H9 (cell line): ENCODE measurements around the gene VPS13A. TPM values are rescaled to one million over a fixed set of nuclear protein-coding genes. Genes with fewer than 3 reads are reported as not detected.

Source experiments
- DNase-seq: peaks from one replicate; pipeline ENCODE4 v3.0.0-alpha.2; 2017
- H2AFZ ChIP-seq: one replicate; pipeline ENCODE4 v1.6.1; 2013; ENCODE audit warnings: mild to moderate bottlenecking, low read length, control low read depth, moderate library complexity
- H2AK5ac ChIP-seq: 2 replicates; pipeline ENCODE4 v1.6.1; 2013; ENCODE audit warnings: low read length, control low read depth, mixed read lengths; ENCODE audit not compliant: insufficient read length
- H2BK120ac ChIP-seq: one replicate; pipeline ENCODE4 v1.6.1; 2013; ENCODE audit warnings: low read depth, mild to moderate bottlenecking, low read length, control low read depth, inconsistent platforms; ENCODE audit not compliant: poor library complexity, severe bottlenecking
- H2BK12ac ChIP-seq: 2 replicates; pipeline ENCODE4 v1.6.1; 2013; ENCODE audit warnings: low read length, control low read depth, mixed read lengths, low read depth; ENCODE audit not compliant: insufficient read length
- H2BK15ac ChIP-seq: 2 replicates; pipeline ENCODE4 v1.6.1; 2013; ENCODE audit warnings: low read depth, low read length, control low read depth
- H2BK20ac ChIP-seq: one replicate; pipeline ENCODE4 v1.6.1; 2013; ENCODE audit warnings: low read depth, mild to moderate bottlenecking, low read length, control low read depth, inconsistent platforms; ENCODE audit not compliant: poor library complexity, severe bottlenecking
- H2BK5ac ChIP-seq: 2 replicates; pipeline ENCODE4 v1.6.1; 2013; ENCODE audit warnings: low read length, control low read depth, mixed read lengths; ENCODE audit not compliant: insufficient read length
- H3K14ac ChIP-seq: 2 replicates; pipeline ENCODE4 v1.6.1; 2013; ENCODE audit warnings: low read length, control low read depth; ENCODE audit not compliant: insufficient read depth
- H3K18ac ChIP-seq: 2 replicates; pipeline ENCODE4 v1.6.1; 2013; ENCODE audit warnings: low read depth, mild to moderate bottlenecking, mixed read lengths, low read length, control low read depth; ENCODE audit not compliant: insufficient read length
- H3K23ac ChIP-seq: 2 replicates; pipeline ENCODE4 v1.6.1; 2013; ENCODE audit warnings: low read length, control low read depth, mixed read lengths, low read depth; ENCODE audit not compliant: insufficient read length
- H3K23me2 ChIP-seq: 2 replicates; pipeline ENCODE4 v1.6.1; 2013; ENCODE audit warnings: low read depth, mild to moderate bottlenecking, mixed read lengths, low read length, control low read depth; ENCODE audit not compliant: insufficient read length, poor library complexity, severe bottlenecking
- H3K27ac ChIP-seq: 2 replicates; pipeline ENCODE4 v1.5.1; 2013; ENCODE audit warnings: low read length, control low read depth, mixed read lengths, low read depth; ENCODE audit not compliant: insufficient read length
- H3K27me3 ChIP-seq: 2 replicates; pipeline ENCODE4 v1.6.1; 2013; ENCODE audit warnings: low read length, control low read depth, inconsistent platforms; ENCODE audit not compliant: insufficient read depth
- H3K4ac ChIP-seq: 2 replicates; pipeline ENCODE4 v1.6.1; 2013; ENCODE audit warnings: low read depth, mild to moderate bottlenecking, control low read depth, inconsistent platforms, low read length, moderate library complexity
- H3K4me1 ChIP-seq: 2 replicates; pipeline ENCODE4 v1.6.1; 2013; ENCODE audit warnings: low read length, control low read depth, inconsistent platforms; ENCODE audit not compliant: insufficient read depth
- H3K4me2 ChIP-seq: 2 replicates; pipeline ENCODE4 v1.6.1; 2013; ENCODE audit warnings: low read length, control low read depth, mixed read lengths; ENCODE audit not compliant: insufficient read length, insufficient read depth
- H3K56ac ChIP-seq: 2 replicates; pipeline ENCODE4 v1.6.1; 2013; ENCODE audit warnings: low read depth, mild to moderate bottlenecking, mixed read lengths, low read length, control low read depth; ENCODE audit not compliant: insufficient read length
- H3K79me1 ChIP-seq: 2 replicates; pipeline ENCODE4 v1.6.1; 2013; ENCODE audit warnings: low read depth, mild to moderate bottlenecking, moderate library complexity, low read length, control low read depth, inconsistent platforms; ENCODE audit not compliant: insufficient read depth, poor library complexity, severe bottlenecking
- H3K79me2 ChIP-seq: 2 replicates; pipeline ENCODE4 v1.6.1; 2013; ENCODE audit warnings: low read length, control low read depth, inconsistent platforms; ENCODE audit not compliant: insufficient read depth
- H3K9ac ChIP-seq: 2 replicates; pipeline ENCODE4 v1.6.1; 2013; ENCODE audit warnings: low read length, control low read depth, mixed read lengths; ENCODE audit not compliant: insufficient read length; ENCODE audit errors: extremely low read depth
- H3K9me3 ChIP-seq: one replicate; pipeline ENCODE4 v1.6.1; 2013; ENCODE audit warnings: low read depth, low read length, inconsistent platforms; ENCODE audit not compliant: control insufficient read depth
- H3T11ph ChIP-seq: one replicate; pipeline ENCODE4 v1.6.1; 2013; ENCODE audit warnings: mild to moderate bottlenecking, low read length, control low read depth, inconsistent platforms
- H4K20me1 ChIP-seq: one replicate; pipeline ENCODE4 v1.6.1; 2013; ENCODE audit not compliant: control insufficient read depth, insufficient read length, insufficient read depth
- H4K5ac ChIP-seq: 2 replicates; pipeline ENCODE4 v1.6.1; 2013; ENCODE audit warnings: low read depth, mild to moderate bottlenecking, mixed read lengths, low read length, control low read depth; ENCODE audit not compliant: insufficient read length
- H4K8ac ChIP-seq: replicated peaks from 2 replicates; pipeline ENCODE4 v1.6.1; 2013; ENCODE audit warnings: low read length, control low read depth, mixed read lengths, low read depth; ENCODE audit not compliant: insufficient read length
- H4K91ac ChIP-seq: 2 replicates; pipeline ENCODE4 v1.6.1; 2013; ENCODE audit warnings: low read depth, mild to moderate bottlenecking, moderate library complexity, mixed read lengths, low read length, control low read depth; ENCODE audit not compliant: insufficient read length
- H3K27ac Mint-ChIP-seq, 3 experiments: 2 replicates in 2 of 3; 3 replicates in 1 of 3; pipeline ENCODE4 v1.8.0; 2020 to 2021; ENCODE audit warnings: mixed read lengths in 3 of 3, mild to moderate bottlenecking in 1 of 3, moderate library complexity in 1 of 3
- H3K27me3 Mint-ChIP-seq: 2 replicates; pipeline ENCODE4 v1.8.0; 2021; ENCODE audit warnings: low read depth, mild to moderate bottlenecking, moderate library complexity, mixed read lengths
- H3K36me3 Mint-ChIP-seq, 3 experiments: 2 replicates in 2 of 3; 3 replicates in 1 of 3; pipeline ENCODE4 v1.8.0; 2020 to 2021; ENCODE audit warnings: low read depth in 3 of 3, mixed read lengths in 3 of 3; ENCODE audit not compliant: insufficient read depth in 1 of 3
- H3K4me1 Mint-ChIP-seq, 2 experiments: 2 replicates each; pipeline ENCODE4 v1.8.0; 2020; ENCODE audit warnings: mixed read lengths in 2 of 2
- H3K4me3 Mint-ChIP-seq, 2 experiments: 2 replicates in 1 of 2; 3 replicates in 1 of 2; pipeline ENCODE4 v1.8.0; 2020 to 2021; ENCODE audit warnings: mild to moderate bottlenecking in 2 of 2, mixed read lengths in 2 of 2, moderate library complexity in 1 of 2
- H3K9me3 Mint-ChIP-seq, 2 experiments: 2 replicates in 1 of 2; 3 replicates in 1 of 2; pipeline ENCODE4 v1.8.0; 2020; ENCODE audit warnings: mild to moderate bottlenecking in 2 of 2, mixed read lengths in 2 of 2, moderate library complexity in 1 of 2
- WGBS: extraction: QIAGEN DNeasy Blood & Tissue Kit; methylation state at CpG from one replicate; pipeline ENCODE4 v1.1.7; 2013; ENCODE audit warnings: missing lambda C conversion rate, low lambda C conversion rate, mixed read lengths; ENCODE audit not compliant: insufficient read length; ENCODE audit errors: extremely low coverage; 5-methylcytosine and 5-hydroxymethylcytosine counted together
- total RNA-seq: library from RNA; stranded (reverse); gene quantifications from 2 replicates; pipeline ENCODE4 v1.2.1, GENCODE V29; 2021
- TF ChIP-seq, protein P1 (sequence below): fragments of 200-600 bp; sonication (generic); conservative IDR thresholded peaks from 3 replicates; pipeline ENCODE4 v1.8.0; 2021; ENCODE audit warnings: antibody characterized with exemption, mild to moderate bottlenecking

The VPS13A gene
- total RNA-seq, 1 experiment from 2014 or later: 34.0 TPM

- H3K9me3 ChIP-seq: no peaks in the 10 kb centered on the region
- H2BK5ac ChIP-seq: no peak overlapping the region
- H4K5ac ChIP-seq: no peak overlapping the region
- no peak overlapping the region for H3K4me2 ChIP-seq
- no peak overlapping the region for H3K27ac ChIP-seq
- Mint-ChIP-seq H3K4me3 (no peak overlapping the region), H3K27ac (no peak overlapping the region), H3K36me3 (peaks cover 9 to 19% (median 10%) of the 10 kb centered on the region in 3 experiments; a peak in 6 of 7 replicates), H3K27me3 (no peaks in the 10 kb centered on the region), H3K9me3 (no peaks in the 10 kb centered on the region), H3K4me1 (no peaks in the 10 kb centered on the region)
- no peak overlapping the region for H3K9ac ChIP-seq
- DNase-seq: no peak
- no peak overlapping the region for H3K4ac ChIP-seq
- H3T11ph ChIP-seq: no peak overlapping the region
- H3K79me1 ChIP-seq: no peaks in the 10 kb centered on the region
- TF ChIP-seq, protein P1, sequence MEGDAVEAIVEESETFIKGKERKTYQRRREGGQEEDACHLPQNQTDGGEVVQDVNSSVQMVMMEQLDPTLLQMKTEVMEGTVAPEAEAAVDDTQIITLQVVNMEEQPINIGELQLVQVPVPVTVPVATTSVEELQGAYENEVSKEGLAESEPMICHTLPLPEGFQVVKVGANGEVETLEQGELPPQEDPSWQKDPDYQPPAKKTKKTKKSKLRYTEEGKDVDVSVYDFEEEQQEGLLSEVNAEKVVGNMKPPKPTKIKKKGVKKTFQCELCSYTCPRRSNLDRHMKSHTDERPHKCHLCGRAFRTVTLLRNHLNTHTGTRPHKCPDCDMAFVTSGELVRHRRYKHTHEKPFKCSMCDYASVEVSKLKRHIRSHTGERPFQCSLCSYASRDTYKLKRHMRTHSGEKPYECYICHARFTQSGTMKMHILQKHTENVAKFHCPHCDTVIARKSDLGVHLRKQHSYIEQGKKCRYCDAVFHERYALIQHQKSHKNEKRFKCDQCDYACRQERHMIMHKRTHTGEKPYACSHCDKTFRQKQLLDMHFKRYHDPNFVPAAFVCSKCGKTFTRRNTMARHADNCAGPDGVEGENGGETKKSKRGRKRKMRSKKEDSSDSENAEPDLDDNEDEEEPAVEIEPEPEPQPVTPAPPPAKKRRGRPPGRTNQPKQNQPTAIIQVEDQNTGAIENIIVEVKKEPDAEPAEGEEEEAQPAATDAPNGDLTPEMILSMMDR: no peak
- H3K23me2 ChIP-seq: no peaks in the 10 kb centered on the region
- no peak overlapping the region for H3K14ac ChIP-seq
- H2BK12ac ChIP-seq: no peak overlapping the region
- H3K23ac ChIP-seq: no peak overlapping the region
- H2BK20ac ChIP-seq: no peak overlapping the region
- no peak overlapping the region for H2AFZ ChIP-seq
- H4K8ac ChIP-seq: no peak overlapping the region
- no peak overlapping the region for H2BK15ac ChIP-seq
- H3K27me3 ChIP-seq: no peaks in the 10 kb centered on the region
- H2BK120ac ChIP-seq: no peak overlapping the region
- WGBS: no CpG with 5 or more reads among the region's 1 CpG
- H2AK5ac ChIP-seq: no peak overlapping the region
- no peaks in the 10 kb centered on the region for H4K20me1 ChIP-seq
- no peak overlapping the region for H3K56ac ChIP-seq
- H3K4me1 ChIP-seq: no peaks in the 10 kb centered on the region
- H4K91ac ChIP-seq: no peak overlapping the region
- no peak overlapping the region for H3K18ac ChIP-seq
- H3K79me2 ChIP-seq: no peaks in the 10 kb centered on the region
Measured at GRCh38 chr9:77316058-77316457, 138.7 kb downstream of the VPS13A start.
